GM10248 (cell line): ENCODE data around the gene PNPLA7.

Experiments used
- CTCF ChIA-PET: fragments of 300-600 bp; sonication (Branson Sonifier 250); formaldehyde crosslinking; extraction: SDS; loops from one replicate; lab custom pipeline; 2021; ENCODE audit warnings: antibody characterized with exemption; lab: Yijun Ruan, JAX
- POLR2A ChIA-PET: fragments of 350-650 bp; sonication (Branson Sonifier 250); formaldehyde crosslinking; extraction: SDS; loops from one replicate; lab custom pipeline; 2020; ENCODE audit warnings: antibody characterized with exemption; lab: Yijun Ruan, JAX
- DNase-seq: peaks from one replicate; pipeline ENCODE4 v3.0.0; 2012; ENCODE audit errors: extremely low spot score
- CTCF ChIP-seq: IDR thresholded peaks from 2 replicates; pipeline ENCODE4 v1.5.1; 2012; ENCODE audit warnings: mild to moderate bottlenecking, low read depth; ENCODE audit errors: extremely low read depth, missing control alignments, control extremely low read depth

The PNPLA7 gene

GRCh38 chr9:137458194-137459151 lies 91.7 kb downstream of the PNPLA7 start:
- TF ChIP-seq CTCF = no peak
- POLR2A ChIA-PET = interaction anchor here (1.0 kb wide), 1 partner anchor 156 kb away, joined by 6 read pairs; the partner anchor contains the start of gene NRARP
- no peak for DNase-seq
- CTCF ChIA-PET = interaction anchor here (1.0 to 1.3 kb wide), 3 partner anchors 13 to 51 kb away, joined by 3 to 7 read pairs (median 6); partner anchors contain the start of genes EXD3 and NOXA1

GRCh38 chr9:137457406-137458193 lies 92.6 kb downstream of the PNPLA7 start:
- CTCF ChIA-PET = interaction anchor here (0.8 to 1.6 kb wide), 5 partner anchors 11 to 171 kb away, joined by 3 to 5 read pairs (median 3); no protein-coding TSS in a partner anchor

GRCh38 chr9:137456864-137457405 lies 93.3 kb downstream of the PNPLA7 start:
- DNase-seq = no peak
- POLR2A ChIA-PET = no interaction called here
- CTCF ChIA-PET = interaction anchor here (0.8 to 1.6 kb wide), 5 partner anchors 11 to 170 kb away, joined by 3 to 5 read pairs (median 3); no protein-coding TSS in a partner anchor
- TF ChIP-seq CTCF = no peak

More at GRCh38 chr9:137457406-137458193, 92.6 kb downstream of the PNPLA7 start:
- DNase-seq = no peak
- POLR2A ChIA-PET = no interaction called here
- no peak for TF ChIP-seq CTCF

- no peak for TF ChIP-seq CTCF
- DNase-seq = no peak
- POLR2A ChIA-PET = interaction anchor here (0.6 kb wide), 1 partner anchor 15 kb away, joined by 3 read pairs; no protein-coding TSS in a partner anchor
- CTCF ChIA-PET = interaction anchor here (0.8 to 1.6 kb wide), 6 partner anchors 11 to 170 kb away, joined by 3 to 5 read pairs (median 3); partner anchors contain the start of gene NRARP
Observed at GRCh38 chr9:137456061-137456863, 93.9 kb downstream of the PNPLA7 start.

GRCh38 chr9:137455359-137455991 lies 94.7 kb downstream of the PNPLA7 start:
- POLR2A ChIA-PET = interaction anchor here (0.6 kb wide), 1 partner anchor 14 kb away, joined by 3 read pairs; no protein-coding TSS in a partner anchor
- no peak for DNase-seq
- CTCF ChIA-PET = interaction anchor here (0.9 to 1.0 kb wide), 3 partner anchors 10 to 153 kb away, joined by 3 read pairs; partner anchors contain the start of gene NRARP
- no peak for TF ChIP-seq CTCF
